SK-N-MC (cell line): ENCODE results near the gene GSG1L.

Experiments
- DNase-seq: peaks from one replicate; pipeline ENCODE4 v3.0.0-alpha.2; 2011; ENCODE audit warnings: low read depth, low spot score
- H3K27ac ChIP-seq: fragments of 200-600 bp; sonication (generic); 2 replicates; pipeline ENCODE4 v1.5.1; 2016; ENCODE audit warnings: mixed run types
- H3K36me3 ChIP-seq: fragments of 200-600 bp; sonication (generic); 2 replicates; pipeline ENCODE4 v1.6.1; 2017; ENCODE audit warnings: antibody characterized with exemption, low read length, mixed read lengths; ENCODE audit not compliant: insufficient read depth
- H3K4me3 ChIP-seq: fragments of 200-600 bp; sonication (generic); 2 replicates; pipeline ENCODE4 v1.5.1; 2016
- H3K9ac ChIP-seq: fragments of 200-600 bp; sonication (generic); 2 replicates; pipeline ENCODE4 v1.8.0; 2017; ENCODE audit warnings: mixed run types, mixed read lengths; ENCODE audit not compliant: insufficient read length
- H3K9me3 ChIP-seq: fragments of 200-600 bp; sonication (generic); 2 replicates; pipeline ENCODE4 v1.6.1; 2017; ENCODE audit warnings: low read depth, mild to moderate bottlenecking, antibody characterized with exemption, low read length, moderate library complexity, mixed read lengths
- EZH2 ChIP-seq: fragments of 200-600 bp; sonication (generic); IDR thresholded peaks from one replicate; pipeline ENCODE4 v1.6.1; 2017; ENCODE audit warnings: antibody characterized with exemption
- FOXP2 ChIP-seq: optimal IDR thresholded peaks from 2 replicates; pipeline ENCODE3; 2011; ENCODE audit warnings: mild to moderate bottlenecking, moderate library complexity; ENCODE audit not compliant: insufficient read depth; ENCODE audit errors: extremely low read length, control extremely low read depth
- POLR2AphosphoS5 ChIP-seq: IDR thresholded peaks from 2 replicates; pipeline ENCODE4 v1.6.1; 2012; ENCODE audit warnings: mild to moderate bottlenecking, low read depth, low read length, borderline replicate concordance

GSG1L gene

GRCh38 chr16:27860091-27860490 is 203.4 kb downstream of the GSG1L start:
- Histone ChIP-seq H3K9ac (no peak overlapping the region), H3K4me3 (no peak overlapping the region), H3K9me3 (no peaks in the 10 kb centered on the region), H3K36me3 (no peaks in the 10 kb centered on the region), H3K27ac (no peak overlapping the region)
- TF ChIP-seq EZH2 (no peak), FOXP2 (no peak), POLR2AphosphoS5 (no peak)
- no peak for DNase-seq

GRCh38 chr16:27859020-27859419 is 204.5 kb downstream of the GSG1L start:
- H3K36me3 ChIP-seq = no peaks in the 10 kb centered on the region
- H3K9me3 ChIP-seq = no peaks in the 10 kb centered on the region
- TF ChIP-seq EZH2 (no peak), FOXP2 (no peak), POLR2AphosphoS5 (no peak)
- H3K27ac ChIP-seq = no peak overlapping the region
- DNase-seq = no peak
- no peak overlapping the region for H3K9ac ChIP-seq
- no peak overlapping the region for H3K4me3 ChIP-seq

DNA sequence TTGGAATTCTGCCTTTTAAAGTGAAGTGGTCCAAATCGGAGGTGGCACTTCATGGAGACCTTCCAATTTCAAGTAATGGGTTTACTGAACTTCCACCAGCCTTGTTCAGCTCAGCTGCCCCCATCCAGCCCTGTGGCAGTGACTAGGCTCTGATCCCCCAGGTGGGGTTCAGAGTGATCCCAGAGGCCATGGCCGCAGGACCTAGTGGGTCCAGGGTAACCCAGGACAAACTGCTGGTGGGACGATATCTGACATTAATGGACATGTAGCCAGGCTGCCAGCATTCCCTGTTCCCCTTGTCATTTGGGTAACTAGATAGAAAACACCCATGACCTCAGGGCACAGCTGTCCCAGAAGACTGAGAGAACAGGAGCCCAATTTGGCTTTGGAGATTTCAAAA is 209.9 kb downstream of the GSG1L start:
- Histone ChIP-seq H3K9ac (no peak overlapping the region), H3K4me3 (no peak overlapping the region), H3K9me3 (no peaks in the 10 kb centered on the region), H3K36me3 (no peaks in the 10 kb centered on the region), H3K27ac (no peak overlapping the region)
- no peak for DNase-seq
- TF ChIP-seq POLR2AphosphoS5 (no peak), EZH2 (no peak), FOXP2 (no peak)

DNA sequence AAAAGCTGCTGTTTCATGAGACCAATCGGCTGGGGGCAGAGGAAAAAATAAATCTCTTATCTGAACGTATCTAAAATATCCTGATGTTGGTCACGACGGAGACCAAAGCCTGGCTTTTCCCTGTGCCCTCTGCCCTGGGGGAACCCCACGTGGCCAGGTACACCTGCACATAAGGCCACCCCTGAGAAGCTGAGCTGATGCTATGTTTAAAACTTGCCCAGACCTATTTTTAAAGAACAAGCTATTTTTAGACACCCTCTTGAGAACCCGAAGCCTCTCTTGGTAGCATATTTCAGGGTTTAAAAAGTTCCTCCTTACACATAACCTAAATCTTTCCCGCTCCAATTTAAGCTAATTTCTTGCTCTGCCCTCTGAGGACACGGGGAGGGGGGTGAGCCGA is 210.4 kb downstream of the GSG1L start:
- no peak overlapping the region for H3K27ac ChIP-seq
- H3K4me3 ChIP-seq = no peak overlapping the region
- no peak overlapping the region for H3K9ac ChIP-seq
- TF ChIP-seq FOXP2 (no peak), POLR2AphosphoS5 (no peak)
- no peak for DNase-seq
- H3K9me3 ChIP-seq = no peaks in the 10 kb centered on the region
- H3K36me3 ChIP-seq = no peaks in the 10 kb centered on the region

DNA sequence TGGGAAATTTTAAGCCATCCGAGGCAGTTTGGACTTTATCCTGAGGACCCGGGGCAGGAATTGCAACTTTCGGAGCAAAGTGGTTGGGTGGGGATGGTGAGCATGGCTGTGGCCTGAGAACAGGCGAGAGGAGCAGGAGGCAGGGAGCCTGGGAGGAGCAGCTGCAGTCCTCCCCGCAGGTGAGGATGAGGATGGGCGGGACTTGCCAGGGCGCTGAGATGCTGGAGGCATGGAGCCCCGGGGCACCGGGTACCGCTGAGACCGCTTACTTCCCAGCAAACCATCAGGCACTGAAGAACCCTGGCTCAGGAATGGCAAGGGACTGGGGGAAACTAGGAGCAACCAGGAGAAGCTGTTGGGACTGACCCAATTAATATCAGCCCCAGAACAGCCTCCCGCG is 210.8 kb downstream of the GSG1L start:
- Histone ChIP-seq H3K36me3 (no peaks in the 10 kb centered on the region), H3K9ac (no peak overlapping the region), H3K27ac (no peak overlapping the region), H3K4me3 (no peak overlapping the region), H3K9me3 (no peaks in the 10 kb centered on the region)
- DNase-seq = no peak
- TF ChIP-seq EZH2 (no peak), POLR2AphosphoS5 (no peak), FOXP2 (no peak)

DNA sequence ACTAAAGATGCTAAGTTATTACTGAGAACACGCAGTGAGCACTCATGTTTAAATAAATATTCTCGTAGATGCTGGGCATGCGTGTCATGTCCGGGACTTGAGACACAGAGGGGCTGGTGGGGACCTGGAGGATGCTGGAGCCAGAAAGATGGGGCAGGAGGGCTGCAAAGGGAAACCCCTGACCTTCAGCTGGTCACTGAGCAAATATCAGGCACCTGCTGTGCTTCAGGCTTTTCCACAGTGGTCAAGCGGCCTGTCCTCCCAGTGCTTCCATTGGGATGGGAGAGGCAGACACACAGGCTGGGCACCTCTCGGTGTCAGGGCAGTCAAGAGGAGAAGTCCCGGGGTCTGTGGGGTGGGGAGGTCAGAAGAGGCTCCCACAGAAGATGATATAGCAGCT is 211.4 kb downstream of the GSG1L start:
- H3K9ac ChIP-seq = no peak overlapping the region
- TF ChIP-seq POLR2AphosphoS5 = no peak
- TF ChIP-seq EZH2 = no peak
- no peak for TF ChIP-seq FOXP2
- no peaks in the 10 kb centered on the region for H3K9me3 ChIP-seq
- no peaks in the 10 kb centered on the region for H3K36me3 ChIP-seq
- H3K27ac ChIP-seq = no peak overlapping the region
- no peak for DNase-seq
- no peak overlapping the region for H3K4me3 ChIP-seq

DNA sequence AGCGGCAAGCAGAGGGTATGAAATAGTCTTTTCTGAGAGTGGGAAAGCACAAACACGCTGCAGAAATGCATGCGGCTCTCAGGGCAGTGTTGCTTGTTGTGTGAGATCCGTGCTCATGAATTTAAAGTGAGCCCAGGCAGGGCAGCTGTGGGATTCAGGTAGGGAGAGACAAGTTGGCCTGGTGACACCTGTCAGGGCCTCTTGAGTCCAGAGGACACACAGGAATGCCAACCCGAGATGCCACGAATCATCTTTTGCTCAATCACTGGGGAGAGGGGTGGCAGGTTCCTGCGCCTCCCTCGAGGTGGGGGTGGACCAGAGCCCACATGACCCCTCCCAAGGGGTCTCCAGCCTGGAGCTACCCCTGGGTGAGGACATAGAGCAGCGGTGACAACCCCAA is 211.9 kb downstream of the GSG1L start:
- H3K9me3 ChIP-seq = no peaks in the 10 kb centered on the region
- H3K4me3 ChIP-seq = no peak overlapping the region
- DNase-seq = no peak
- H3K27ac ChIP-seq = no peak overlapping the region
- no peak overlapping the region for H3K9ac ChIP-seq
- no peaks in the 10 kb centered on the region for H3K36me3 ChIP-seq
- TF ChIP-seq POLR2AphosphoS5 = no peak
- no peak for TF ChIP-seq FOXP2
- TF ChIP-seq EZH2 = no peak

DNA sequence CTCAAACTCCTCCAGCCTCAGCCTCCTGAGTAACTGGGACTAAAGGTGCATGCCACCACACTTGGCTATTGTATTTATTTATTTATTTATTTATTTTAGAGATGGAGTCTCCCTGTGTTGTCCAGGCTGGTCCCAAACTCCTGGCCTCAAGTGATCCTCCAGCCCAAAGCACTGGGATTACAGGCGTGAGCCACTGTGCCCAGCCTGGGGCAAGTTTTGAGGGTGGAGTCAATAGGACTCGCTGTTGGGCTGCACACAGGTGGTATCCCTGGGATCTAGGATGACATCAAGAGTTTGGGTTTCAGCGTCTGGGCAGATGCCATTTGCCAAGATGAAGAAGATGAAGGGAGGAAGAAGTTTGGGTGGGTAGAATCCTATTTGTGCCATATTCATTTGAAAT is 213.9 kb downstream of the GSG1L start:
- H3K9me3 ChIP-seq = no peaks in the 10 kb centered on the region
- H3K27ac ChIP-seq = no peak overlapping the region
- H3K9ac ChIP-seq = no peak overlapping the region
- H3K4me3 ChIP-seq = no peak overlapping the region
- no peak for TF ChIP-seq EZH2
- DNase-seq = no peak
- H3K36me3 ChIP-seq = no peaks in the 10 kb centered on the region

- no peaks in the 10 kb centered on the region for H3K9me3 ChIP-seq
- TF ChIP-seq EZH2 (no peak), FOXP2 (no peak), POLR2AphosphoS5 (no peak)
- no peak overlapping the region for H3K27ac ChIP-seq
- H3K4me3 ChIP-seq = no peak overlapping the region
- H3K9ac ChIP-seq = no peak overlapping the region
- no peaks in the 10 kb centered on the region for H3K36me3 ChIP-seq
- DNase-seq = no peak
These were observed 216.4 kb downstream of the GSG1L start for GRCh38 chr16:27847030-27847550.
